ELR (cell line): ENCODE results near the gene DIABLO.
"Not testable (repeated sequence)": the region's sequence is repeated elsewhere in the genome, so short reads cannot be mapped to it uniquely, and the experiment has no call there.

Experiments used
- DNase-seq: peaks from one replicate; pipeline ENCODE4 v3.0.0-alpha.2; 2015; ENCODE audit warnings: low read depth

The DIABLO gene

GRCh38 chr12:122208073-122208820 lies 17.6 kb downstream of the DIABLO start:
- DNase-seq, result no peak

- no peak for DNase-seq
Observed at GRCh38 chr12:122207391-122207790, 18.5 kb downstream of the DIABLO start.

- no peak for DNase-seq
Observed at GRCh38 chr12:122206976-122207375, 18.9 kb downstream of the DIABLO start.

GRCh38 chr12:122206111-122206881 lies 19.6 kb downstream of the DIABLO start:
- DNase-seq, result no peak

- no peak for DNase-seq
Observed at GRCh38 chr12:122205053-122205925, 20.6 kb downstream of the DIABLO start.

GRCh38 chr12:122204167-122205052 lies 21.4 kb downstream of the DIABLO start:
- DNase-seq, result no peak

GRCh38 chr12:122203301-122204166 lies 22.3 kb downstream of the DIABLO start, which contains the start of gene B3GNT4:
B3GNT4 (plus strand) TSS chr12:122203709; CDS start chr12:122204619, 910 bp downstream.
- DNase-seq, result peak; percentile 72

- DNase-seq, result not testable (repeated sequence)
Observed at GRCh38 chr12:122202811-122203210, 23.0 kb downstream of the DIABLO start.

- DNase-seq, result no peak
Observed at GRCh38 chr12:122202017-122202416, 23.8 kb downstream of the DIABLO start.

GRCh38 chr12:122201381-122201780 lies 24.5 kb downstream of the DIABLO start:
- no peak for DNase-seq

- no peak for DNase-seq
Observed at GRCh38 chr12:122200541-122201175, 25.2 kb downstream of the DIABLO start.

- DNase-seq, result no peak
Observed at GRCh38 chr12:122199484-122200355, 26.1 kb downstream of the DIABLO start.

GRCh38 chr12:122197612-122197966 lies 28.3 kb downstream of the DIABLO start:
- DNase-seq, result no peak

GRCh38 chr12:122195405-122195804 lies 30.4 kb downstream of the DIABLO start:
- DNase-seq, result peak; percentile 34

GRCh38 chr12:122194804-122195203 lies 31.0 kb downstream of the DIABLO start:
- DNase-seq, result no peak

GRCh38 chr12:122192441-122192840 lies 33.4 kb downstream of the DIABLO start:
- no peak for DNase-seq

GRCh38 chr12:122190842-122191668 lies 34.8 kb downstream of the DIABLO start:
- peak; percentile 74 for DNase-seq
